Measurements from ENCODE around the gene TRRAP.

Gene TRRAP

DNA sequence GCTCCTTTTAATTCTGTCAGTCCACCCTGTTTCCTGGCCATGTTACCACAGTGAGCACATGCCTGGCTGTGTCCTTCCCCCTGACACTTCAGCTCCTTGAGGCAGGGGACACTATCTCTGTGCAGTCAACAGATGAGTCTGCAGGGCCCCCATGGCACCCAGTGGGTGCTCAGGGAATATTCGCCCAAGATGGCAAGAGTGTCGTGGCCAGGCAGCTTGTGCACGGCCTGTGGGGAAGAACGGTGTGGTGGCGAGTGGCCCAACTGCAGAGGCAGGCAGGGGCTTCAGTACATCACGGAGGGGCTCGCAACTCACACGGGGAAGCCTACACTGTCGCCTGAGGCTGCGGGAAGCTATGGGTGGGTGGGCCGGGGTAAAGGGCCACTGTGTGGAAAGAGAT is 91.1 kb downstream of the TRRAP start:
- H3K36me3 ChIP-seq (ENCODE audit: control insufficient read depth in 2 of 2, insufficient read depth in 2 of 2, low read length in 2 of 2), result peaks cover 58 to 72% of the 10 kb centered on the region in 2 donors

DNA sequence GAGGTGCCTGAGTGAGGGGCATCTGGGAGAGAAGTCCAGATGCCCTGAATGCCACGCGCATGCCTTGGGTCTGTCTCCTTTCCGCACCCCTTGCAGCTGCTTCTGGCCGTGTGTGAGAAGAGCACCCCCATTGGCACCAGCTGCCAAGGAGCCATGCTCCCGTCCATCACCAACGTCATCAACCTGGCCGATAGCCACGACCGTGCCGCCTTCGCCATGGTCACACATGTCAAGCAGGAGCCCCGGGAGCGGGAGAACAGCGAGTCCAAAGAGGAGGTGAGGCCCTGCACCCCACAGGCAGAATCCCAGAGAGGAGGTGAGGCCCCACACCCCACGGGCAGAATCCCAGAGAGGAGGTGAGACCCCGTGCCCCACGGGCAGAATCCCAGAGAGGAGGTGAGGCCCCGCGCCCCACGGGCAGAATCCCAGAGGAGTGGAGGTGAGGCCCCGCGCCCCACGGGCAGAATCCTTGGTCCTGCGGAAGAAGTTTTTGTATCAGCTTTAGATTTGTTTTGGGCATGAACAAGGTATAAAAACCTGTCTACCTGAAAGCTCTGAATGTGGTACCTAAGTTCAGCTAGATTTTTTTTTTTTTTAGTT is 91.8 kb downstream of the TRRAP start:
- Histone ChIP-seq H3K27ac (ENCODE audit: low read length) (no peak overlapping the region), H3K9me3 (ENCODE audit: control insufficient read depth in 2 of 2, low read length in 2 of 2) (no peaks in the 10 kb centered on the region), H3K4me1 (ENCODE audit: control insufficient read depth, insufficient read depth, low read length) (no peaks in the 10 kb centered on the region), H3K9ac (ENCODE audit: low read length in 2 of 2) (no peak overlapping the region), H3K4me3 (ENCODE audit: low read length in 2 of 2) (no peak overlapping the region), H3K27me3 (ENCODE audit: control insufficient read depth in 1 of 2, insufficient read depth in 2 of 2, low read length in 2 of 2) (no peaks in the 10 kb centered on the region), H3K36me3 (ENCODE audit: control insufficient read depth in 2 of 2, insufficient read depth in 2 of 2, low read length in 2 of 2) (peaks cover 58 to 70% of the 10 kb centered on the region in 2 donors)

More for the DNA sequence above, 91.1 kb downstream of the TRRAP start:
- Histone ChIP-seq H3K9me3 (ENCODE audit: control insufficient read depth in 2 of 2, low read length in 2 of 2) (no peaks in the 10 kb centered on the region), H3K9ac (ENCODE audit: low read length in 2 of 2) (no peak overlapping the region), H3K4me3 (ENCODE audit: low read length in 2 of 2) (no peak overlapping the region), H3K27me3 (ENCODE audit: control insufficient read depth in 1 of 2, insufficient read depth in 2 of 2, low read length in 2 of 2) (no peaks in the 10 kb centered on the region), H3K27ac (ENCODE audit: low read length) (no peak overlapping the region), H3K4me1 (ENCODE audit: control insufficient read depth, insufficient read depth, low read length) (no peaks in the 10 kb centered on the region)

DNA sequence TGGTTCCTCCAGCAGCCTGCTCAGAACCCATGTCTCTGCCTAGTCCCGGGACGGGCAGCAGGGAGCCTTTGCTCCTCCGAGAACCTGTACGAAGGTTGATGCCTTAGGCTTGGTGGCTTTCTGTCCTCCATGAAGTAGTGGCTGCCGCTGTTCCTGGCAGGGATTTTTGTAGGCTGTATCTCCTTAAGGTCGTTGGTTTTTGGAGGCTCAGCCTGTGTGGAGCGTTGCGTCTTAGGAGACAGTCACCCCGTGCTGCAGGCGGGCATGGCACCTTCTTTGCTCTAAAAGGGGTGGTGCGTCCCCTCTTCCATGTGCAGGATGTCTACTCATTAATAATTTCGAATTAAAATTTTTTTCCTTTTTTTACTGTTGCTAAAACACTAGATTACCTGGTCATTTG is 92.5 kb downstream of the TRRAP start:
- Histone ChIP-seq H3K36me3 (ENCODE audit: control insufficient read depth in 2 of 2, insufficient read depth in 2 of 2, low read length in 2 of 2) (peaks cover 53 to 70% of the 10 kb centered on the region in 2 donors), H3K4me1 (ENCODE audit: control insufficient read depth, insufficient read depth, low read length) (no peaks in the 10 kb centered on the region), H3K27me3 (ENCODE audit: control insufficient read depth in 1 of 2, insufficient read depth in 2 of 2, low read length in 2 of 2) (no peaks in the 10 kb centered on the region), H3K27ac (ENCODE audit: low read length) (no peak overlapping the region), H3K9me3 (ENCODE audit: control insufficient read depth in 2 of 2, low read length in 2 of 2) (no peaks in the 10 kb centered on the region), H3K9ac (ENCODE audit: low read length in 2 of 2) (no peak overlapping the region), H3K4me3 (ENCODE audit: low read length in 2 of 2) (no peak overlapping the region)

DNA sequence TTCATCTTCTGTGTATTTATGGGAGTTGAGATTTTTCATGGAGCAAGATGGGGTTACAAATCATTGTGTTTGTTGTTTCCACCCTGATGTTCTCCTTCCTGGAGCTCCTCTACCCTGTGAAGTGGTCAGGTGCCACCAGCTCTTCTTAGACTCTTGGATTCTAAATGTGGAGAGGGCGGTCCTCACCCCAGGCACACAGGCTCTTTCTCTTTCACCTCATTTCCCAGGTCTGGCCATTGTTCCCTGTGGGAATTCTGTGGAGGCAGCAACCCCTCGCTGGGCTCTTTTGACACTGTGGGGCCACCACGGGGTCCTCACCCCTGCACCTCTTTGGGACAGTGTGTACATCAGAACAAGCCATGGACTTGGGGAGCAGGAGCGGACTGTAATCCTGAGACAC is 95.9 kb downstream of the TRRAP start:
- Histone ChIP-seq H3K4me3 (ENCODE audit: low read length in 2 of 2) (no peak overlapping the region), H3K27ac (ENCODE audit: low read length) (no peak overlapping the region), H3K9ac (ENCODE audit: low read length in 2 of 2) (no peak overlapping the region), H3K27me3 (ENCODE audit: control insufficient read depth in 1 of 2, insufficient read depth in 2 of 2, low read length in 2 of 2) (no peaks in the 10 kb centered on the region), H3K36me3 (ENCODE audit: control insufficient read depth in 2 of 2, insufficient read depth in 2 of 2, low read length in 2 of 2) (peaks cover 64 to 79% of the 10 kb centered on the region in 2 donors), H3K9me3 (ENCODE audit: control insufficient read depth in 2 of 2, low read length in 2 of 2) (no peaks in the 10 kb centered on the region), H3K4me1 (ENCODE audit: control insufficient read depth, insufficient read depth, low read length) (no peaks in the 10 kb centered on the region)

DNA sequence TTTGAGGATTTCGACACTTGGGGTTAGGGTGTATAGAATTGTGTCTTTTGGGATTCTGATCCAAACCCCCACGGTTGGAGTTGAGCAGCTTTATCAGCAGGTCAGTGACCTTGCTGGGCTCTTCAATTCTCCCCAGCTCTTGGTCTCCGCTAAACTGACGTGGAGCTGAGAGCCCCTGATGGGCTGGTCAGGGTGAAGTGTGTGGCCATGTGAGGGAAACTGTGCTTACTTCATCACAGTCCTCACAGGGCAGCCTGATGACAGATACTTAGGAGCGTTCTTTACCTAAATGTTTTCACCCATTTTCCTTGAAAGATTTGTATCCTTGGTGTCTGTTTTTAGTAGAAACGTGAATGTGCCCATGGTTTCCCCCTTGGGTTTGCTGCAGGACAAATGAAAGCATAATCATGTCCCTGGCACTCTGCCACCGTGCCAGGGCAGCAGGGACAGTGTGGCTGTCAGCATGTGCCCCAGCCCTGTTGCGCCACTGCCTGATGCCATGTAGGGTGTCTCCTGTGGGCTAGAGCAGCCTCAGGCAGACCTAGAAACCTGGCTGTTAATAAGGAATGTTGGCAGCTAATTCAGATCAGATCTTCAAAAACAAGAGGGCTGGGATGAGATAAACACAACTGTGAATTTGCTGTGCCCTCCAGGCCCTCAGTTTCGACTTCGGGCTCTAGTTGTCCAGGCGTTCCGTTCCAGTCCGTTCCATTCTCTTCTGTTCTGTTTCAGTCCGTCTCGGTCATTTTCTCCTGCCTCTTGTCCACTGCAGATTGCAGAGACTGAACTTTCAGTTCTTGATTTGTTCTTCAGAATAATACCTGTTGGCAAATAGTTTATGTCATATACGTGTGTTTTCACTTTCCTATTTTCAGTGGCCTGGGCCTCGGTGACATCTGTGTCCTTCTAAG is 96.8 kb downstream of the TRRAP start:
- H3K9me3 ChIP-seq (ENCODE audit: control insufficient read depth in 2 of 2, low read length in 2 of 2), result no peaks in the 10 kb centered on the region
- no peak overlapping the region for H3K27ac ChIP-seq (ENCODE audit: low read length)
- H3K4me1 ChIP-seq (ENCODE audit: control insufficient read depth, insufficient read depth, low read length), result no peaks in the 10 kb centered on the region
- no peaks in the 10 kb centered on the region for H3K27me3 ChIP-seq (ENCODE audit: control insufficient read depth in 1 of 2, insufficient read depth in 2 of 2, low read length in 2 of 2)
- peaks cover 71 to 82% of the 10 kb centered on the region in 2 donors for H3K36me3 ChIP-seq (ENCODE audit: control insufficient read depth in 2 of 2, insufficient read depth in 2 of 2, low read length in 2 of 2)
- H3K9ac ChIP-seq (ENCODE audit: low read length in 2 of 2), result no peak overlapping the region
- H3K4me3 ChIP-seq (ENCODE audit: low read length in 2 of 2), result no peak overlapping the region

DNA sequence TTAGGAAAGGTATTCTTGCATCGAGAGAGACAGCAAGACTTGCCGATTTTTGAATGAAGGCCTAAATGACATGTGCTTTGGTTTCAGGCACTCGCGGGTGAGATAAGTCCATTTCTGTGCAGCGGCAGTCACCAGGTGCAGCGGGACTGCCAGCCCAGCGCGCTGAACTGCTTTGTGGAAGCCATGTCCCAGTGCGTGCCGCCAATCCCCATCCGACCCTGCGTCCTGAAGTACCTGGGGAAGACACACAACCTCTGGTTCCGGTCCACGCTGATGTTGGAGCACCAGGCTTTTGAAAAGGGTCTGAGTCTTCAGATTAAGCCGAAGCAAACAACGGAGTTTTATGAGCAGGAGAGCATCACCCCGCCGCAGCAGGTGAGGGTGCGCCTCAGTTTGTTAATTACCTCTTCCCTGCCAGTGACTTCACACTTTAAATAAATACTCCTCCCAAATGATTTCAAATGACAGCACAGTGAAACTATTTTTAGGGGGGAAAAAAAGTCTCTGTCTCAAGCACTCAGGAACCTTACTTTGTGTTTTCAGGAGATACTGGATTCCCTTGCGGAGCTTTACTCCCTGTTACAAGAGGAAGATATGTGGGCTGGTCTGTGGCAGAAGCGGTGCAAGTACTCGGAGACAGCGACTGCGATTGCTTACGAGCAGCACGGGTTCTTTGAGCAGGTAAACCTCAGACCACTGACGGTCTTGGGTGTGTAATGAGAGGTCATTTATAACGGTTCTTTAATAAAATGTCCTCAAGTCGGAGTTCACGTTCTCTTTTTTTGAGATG is 98.3 kb downstream of the TRRAP start:
- Histone ChIP-seq H3K4me3 (ENCODE audit: low read length in 2 of 2) (no peak overlapping the region), H3K27ac (ENCODE audit: low read length) (no peak overlapping the region), H3K36me3 (ENCODE audit: control insufficient read depth in 2 of 2, insufficient read depth in 2 of 2, low read length in 2 of 2) (peaks cover 68 to 86% of the 10 kb centered on the region in 2 donors), H3K4me1 (ENCODE audit: control insufficient read depth, insufficient read depth, low read length) (no peaks in the 10 kb centered on the region), H3K9me3 (ENCODE audit: control insufficient read depth in 2 of 2, low read length in 2 of 2) (no peaks in the 10 kb centered on the region), H3K27me3 (ENCODE audit: control insufficient read depth in 1 of 2, insufficient read depth in 2 of 2, low read length in 2 of 2) (no peaks in the 10 kb centered on the region), H3K9ac (ENCODE audit: low read length in 2 of 2) (no peak overlapping the region)

DNA sequence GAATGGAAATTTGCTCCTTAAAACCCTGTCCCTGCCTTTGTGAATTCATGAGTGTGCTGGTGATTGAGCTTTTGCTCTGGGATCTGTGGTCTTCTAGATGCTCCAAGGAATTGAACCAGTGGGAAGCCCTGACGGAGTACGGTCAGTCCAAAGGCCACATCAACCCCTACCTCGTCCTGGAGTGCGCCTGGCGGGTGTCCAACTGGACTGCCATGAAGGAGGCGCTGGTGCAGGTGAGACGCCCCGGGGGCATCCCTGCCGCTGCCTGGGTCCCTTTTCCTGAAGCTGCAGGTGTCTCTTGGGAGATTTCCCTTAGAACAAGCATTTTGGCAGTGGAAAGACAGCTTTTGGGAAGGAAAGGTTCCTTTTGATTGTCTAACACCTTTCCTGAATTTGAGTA is 100.3 kb downstream of the TRRAP start:
- H3K4me3 ChIP-seq (ENCODE audit: low read length in 2 of 2), result no peak overlapping the region

DNA sequence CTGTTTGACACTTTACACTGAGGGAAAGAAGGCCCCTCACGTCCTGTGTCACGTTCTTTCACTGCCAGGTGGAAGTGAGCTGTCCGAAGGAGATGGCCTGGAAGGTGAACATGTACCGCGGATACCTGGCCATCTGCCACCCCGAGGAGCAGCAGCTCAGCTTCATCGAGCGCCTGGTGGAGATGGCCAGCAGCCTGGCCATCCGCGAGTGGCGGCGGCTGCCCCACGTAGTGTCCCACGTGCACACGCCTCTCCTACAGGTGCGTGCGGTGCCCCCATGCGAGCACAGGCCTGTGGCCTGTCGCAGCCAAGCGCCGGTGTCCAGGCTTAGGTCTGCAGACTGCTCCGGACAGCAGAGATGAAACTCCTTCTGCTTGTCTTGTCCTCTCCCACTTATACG is 103.4 kb downstream of the TRRAP start:
- peaks cover 73 to 76% of the 10 kb centered on the region in 2 donors for H3K36me3 ChIP-seq (ENCODE audit: control insufficient read depth in 2 of 2, insufficient read depth in 2 of 2, low read length in 2 of 2)
- H3K9ac ChIP-seq (ENCODE audit: low read length in 2 of 2), result no peak overlapping the region
- H3K9me3 ChIP-seq (ENCODE audit: control insufficient read depth in 2 of 2, low read length in 2 of 2), result no peaks in the 10 kb centered on the region
- no peaks in the 10 kb centered on the region for H3K4me1 ChIP-seq (ENCODE audit: control insufficient read depth, insufficient read depth, low read length)
- no peak overlapping the region for H3K4me3 ChIP-seq (ENCODE audit: low read length in 2 of 2)
- no peak overlapping the region for H3K27ac ChIP-seq (ENCODE audit: low read length)
- no peaks in the 10 kb centered on the region for H3K27me3 ChIP-seq (ENCODE audit: control insufficient read depth in 1 of 2, insufficient read depth in 2 of 2, low read length in 2 of 2)

More for the DNA sequence above, 100.3 kb downstream of the TRRAP start:
- no peak overlapping the region for H3K27ac ChIP-seq (ENCODE audit: low read length)
- H3K9me3 ChIP-seq (ENCODE audit: control insufficient read depth in 2 of 2, low read length in 2 of 2), result no peaks in the 10 kb centered on the region
- no peaks in the 10 kb centered on the region for H3K4me1 ChIP-seq (ENCODE audit: control insufficient read depth, insufficient read depth, low read length)
- H3K9ac ChIP-seq (ENCODE audit: low read length in 2 of 2), result no peak overlapping the region
- H3K36me3 ChIP-seq (ENCODE audit: control insufficient read depth in 2 of 2, insufficient read depth in 2 of 2, low read length in 2 of 2), result peaks cover 76 to 86% of the 10 kb centered on the region in 2 donors
- H3K27me3 ChIP-seq (ENCODE audit: control insufficient read depth in 1 of 2, insufficient read depth in 2 of 2, low read length in 2 of 2), result no peaks in the 10 kb centered on the region

DNA sequence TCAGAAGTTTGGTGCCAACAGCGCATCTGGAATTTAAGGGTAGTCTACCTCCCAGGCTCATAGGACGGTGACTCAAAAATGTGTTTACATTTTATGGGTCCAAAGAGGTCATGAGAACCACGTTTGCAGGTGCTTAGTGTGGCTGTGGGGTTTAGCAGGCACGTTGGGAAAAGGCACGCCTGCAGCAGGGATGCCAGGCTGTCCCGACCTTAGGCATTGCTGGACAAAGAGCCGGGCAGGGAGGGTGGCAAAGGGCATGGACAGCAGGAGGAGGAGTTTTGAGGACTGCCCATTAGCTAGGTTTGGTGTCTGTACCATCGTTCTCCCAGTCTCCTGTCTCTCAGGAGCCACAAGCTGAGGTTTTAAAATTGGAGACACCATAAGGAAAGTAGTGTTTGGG is 104.4 kb downstream of the TRRAP start:
- H3K4me3 ChIP-seq (ENCODE audit: low read length in 2 of 2), result no peak overlapping the region
- H3K27ac ChIP-seq (ENCODE audit: low read length), result no peak overlapping the region
- peaks cover 67 to 68% of the 10 kb centered on the region in 2 donors for H3K36me3 ChIP-seq (ENCODE audit: control insufficient read depth in 2 of 2, insufficient read depth in 2 of 2, low read length in 2 of 2)
- H3K9ac ChIP-seq (ENCODE audit: low read length in 2 of 2), result no peak overlapping the region
- no peaks in the 10 kb centered on the region for H3K4me1 ChIP-seq (ENCODE audit: control insufficient read depth, insufficient read depth, low read length)
- no peaks in the 10 kb centered on the region for H3K9me3 ChIP-seq (ENCODE audit: control insufficient read depth in 2 of 2, low read length in 2 of 2)
- H3K27me3 ChIP-seq (ENCODE audit: control insufficient read depth in 1 of 2, insufficient read depth in 2 of 2, low read length in 2 of 2), result no peaks in the 10 kb centered on the region

DNA sequence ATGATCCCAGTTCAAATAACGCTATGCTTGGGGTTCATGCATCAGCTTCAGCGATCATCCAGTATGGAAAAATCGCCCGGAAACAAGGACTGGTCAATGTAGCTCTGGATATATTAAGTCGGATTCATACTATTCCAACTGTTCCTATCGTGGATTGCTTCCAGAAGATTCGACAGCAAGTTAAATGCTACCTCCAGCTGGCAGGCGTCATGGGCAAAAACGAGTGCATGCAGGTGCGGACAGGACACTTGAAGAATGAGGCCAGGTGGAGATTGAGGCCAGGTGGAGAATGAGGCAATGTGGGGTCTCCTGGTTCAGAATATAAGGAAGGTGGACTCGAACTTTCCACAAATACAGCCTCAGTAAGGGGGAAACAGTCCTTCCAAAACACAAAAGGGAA is 105.8 kb downstream of the TRRAP start:
- Histone ChIP-seq H3K4me1 (ENCODE audit: control insufficient read depth, insufficient read depth, low read length) (no peaks in the 10 kb centered on the region), H3K36me3 (ENCODE audit: control insufficient read depth in 2 of 2, insufficient read depth in 2 of 2, low read length in 2 of 2) (peaks cover 66 to 67% of the 10 kb centered on the region in 2 donors), H3K9ac (ENCODE audit: low read length in 2 of 2) (no peak overlapping the region), H3K4me3 (ENCODE audit: low read length in 2 of 2) (no peak overlapping the region), H3K27me3 (ENCODE audit: control insufficient read depth in 1 of 2, insufficient read depth in 2 of 2, low read length in 2 of 2) (no peaks in the 10 kb centered on the region), H3K9me3 (ENCODE audit: control insufficient read depth in 2 of 2, low read length in 2 of 2) (no peaks in the 10 kb centered on the region), H3K27ac (ENCODE audit: low read length) (no peak overlapping the region)

All from stomach smooth muscle (tissue), 2 donors.